GM21515 (cell line): Measurements from ENCODE around the gene TRIM77.
"Not testable (repeated sequence)": the region's sequence is repeated elsewhere in the genome, so short reads cannot be mapped to it uniquely, and the experiment has no call there.

Source experiments
- ATAC-seq: cut with Tn5 transposase; IDR thresholded peaks from one replicate; pipeline ENCODE4 v1.9.1; 2021; ENCODE audit not compliant: unreplicated experiment

The TRIM77 gene

GRCh38 chr11:89709999-89710398, at the start of gene TRIM77:
TSS of gene TRIM77 (plus strand) at chr11:89710299. CDS start at chr11:89710299, 0 bp downstream.
- not testable (repeated sequence) for ATAC-seq

- ATAC-seq = no peak
Measured at GRCh38 chr11:89667001-89667400, 43.1 kb upstream of the TRIM77 start.

GRCh38 chr11:89668158-89668557, 41.9 kb upstream of the TRIM77 start:
- ATAC-seq = not testable (repeated sequence)

- not testable (repeated sequence) for ATAC-seq
Measured at GRCh38 chr11:89669586-89669985, 40.5 kb upstream of the TRIM77 start.

GRCh38 chr11:89669993-89670669, 40.0 kb upstream of the TRIM77 start:
- not testable (repeated sequence) for ATAC-seq

- not testable (repeated sequence) for ATAC-seq
Measured at GRCh38 chr11:89672547-89672946, 37.6 kb upstream of the TRIM77 start.

- ATAC-seq = not testable (repeated sequence)
Measured at GRCh38 chr11:89673380-89673779, 36.7 kb upstream of the TRIM77 start.

GRCh38 chr11:89675383-89675782, 34.7 kb upstream of the TRIM77 start:
- ATAC-seq = not testable (repeated sequence)

GRCh38 chr11:89675948-89676347, 34.2 kb upstream of the TRIM77 start:
- ATAC-seq = not testable (repeated sequence)

GRCh38 chr11:89707080-89707479, 3.0 kb upstream of the TRIM77 start:
- not testable (repeated sequence) for ATAC-seq

GRCh38 chr11:89724866-89725498, 14.9 kb downstream of the TRIM77 start:
- not testable (repeated sequence) for ATAC-seq

- not testable (repeated sequence) for ATAC-seq
Measured at GRCh38 chr11:89730215-89730614, 20.1 kb downstream of the TRIM77 start.

GRCh38 chr11:89736566-89736965, 26.5 kb downstream of the TRIM77 start:
- ATAC-seq = no peak

- ATAC-seq = no peak
Measured at GRCh38 chr11:89737116-89737515, 27.0 kb downstream of the TRIM77 start.

GRCh38 chr11:89741406-89741805, 31.3 kb downstream of the TRIM77 start:
- not testable (repeated sequence) for ATAC-seq

- ATAC-seq = not testable (repeated sequence)
Measured at GRCh38 chr11:89744158-89744557, 34.1 kb downstream of the TRIM77 start.

GRCh38 chr11:89750822-89751221, 40.7 kb downstream of the TRIM77 start:
- ATAC-seq = not testable (repeated sequence)
